ENCODE data around the gene ANKS1B.
A peak's percentile ranks its signal among the peaks of the same experiment; 100 is the strongest.
"Not testable (repeated sequence)": the region's sequence is repeated elsewhere in the genome, so short reads cannot be mapped to it uniquely, and the experiment has no call there.

ANKS1B gene

DNA sequence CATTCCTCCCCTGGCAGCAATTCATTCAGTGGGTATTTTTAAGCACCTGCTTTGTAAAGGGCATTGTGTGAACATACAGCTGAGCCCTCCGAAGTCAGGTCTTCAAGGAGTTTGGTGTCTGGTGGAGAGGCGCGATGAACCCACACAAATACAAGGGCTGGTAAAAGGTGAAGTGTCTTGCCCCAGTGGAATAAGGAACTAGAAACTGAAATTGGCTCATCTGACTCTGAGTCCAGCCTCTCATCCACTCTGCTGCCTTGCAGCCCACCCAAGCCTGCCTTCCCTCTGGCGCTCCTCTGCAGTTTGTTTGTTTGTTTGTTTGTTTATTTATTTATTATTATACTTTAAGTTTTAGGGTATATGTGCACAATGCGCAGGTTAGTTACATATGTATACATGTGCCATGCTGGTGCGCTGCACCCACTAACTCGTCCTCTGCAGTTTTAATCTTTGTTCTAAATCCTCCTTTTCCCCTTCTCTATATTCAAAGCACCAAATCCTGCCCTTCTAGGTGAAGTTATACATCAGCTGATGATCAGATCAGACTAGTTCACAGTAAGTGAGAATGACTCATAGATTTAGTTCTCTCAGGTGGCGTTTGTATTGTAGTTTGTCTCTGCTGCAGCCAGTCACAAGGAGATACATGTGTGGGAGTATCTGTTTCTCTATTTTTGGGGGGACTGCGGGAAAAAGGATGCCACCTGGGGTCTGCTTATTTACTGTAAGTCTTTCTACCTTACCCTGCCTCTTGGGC lies 945.2 kb downstream of the ANKS1B start:
- DNase-seq: no peak

DNA sequence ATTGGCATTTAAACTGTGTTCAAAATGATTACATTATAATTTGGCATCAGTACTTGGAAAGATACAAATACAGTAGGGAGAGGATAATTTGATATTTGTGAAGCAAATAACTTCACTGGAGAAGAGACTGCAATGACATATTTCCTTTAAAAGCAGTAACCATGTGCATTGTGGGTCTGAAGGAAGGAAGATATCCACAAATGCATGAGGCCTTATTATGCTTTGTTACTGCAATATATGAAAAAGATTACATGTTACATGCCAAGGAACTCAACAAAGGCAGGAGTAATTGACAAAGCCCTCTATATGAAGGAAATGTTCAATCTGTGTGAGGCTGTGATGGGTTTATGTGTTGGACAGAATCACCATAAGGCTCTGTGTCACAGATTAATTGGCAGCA lies 948.2 kb downstream of the ANKS1B start:
- DNase-seq: no peak

DNA sequence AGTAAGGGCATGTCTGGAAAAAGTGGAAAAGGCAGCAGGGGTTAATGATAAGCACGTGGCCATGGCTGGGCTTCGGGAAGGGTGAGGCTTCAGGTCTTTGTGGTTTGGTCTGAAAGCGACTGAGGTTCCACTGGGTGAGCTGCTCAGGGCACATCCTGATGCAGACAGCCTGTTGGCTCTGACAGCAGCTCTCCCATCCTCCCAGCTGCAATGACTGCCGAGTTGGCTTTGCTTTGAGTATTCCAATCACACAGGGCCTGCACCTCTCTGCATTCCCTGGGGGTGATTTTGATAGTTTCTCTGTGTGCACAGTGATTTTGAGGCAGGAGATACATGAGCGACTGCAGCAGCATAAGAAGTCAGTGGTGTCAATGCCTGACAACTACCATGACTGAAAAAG lies 948.9 kb downstream of the ANKS1B start:
- DNase-seq: no peak

DNA sequence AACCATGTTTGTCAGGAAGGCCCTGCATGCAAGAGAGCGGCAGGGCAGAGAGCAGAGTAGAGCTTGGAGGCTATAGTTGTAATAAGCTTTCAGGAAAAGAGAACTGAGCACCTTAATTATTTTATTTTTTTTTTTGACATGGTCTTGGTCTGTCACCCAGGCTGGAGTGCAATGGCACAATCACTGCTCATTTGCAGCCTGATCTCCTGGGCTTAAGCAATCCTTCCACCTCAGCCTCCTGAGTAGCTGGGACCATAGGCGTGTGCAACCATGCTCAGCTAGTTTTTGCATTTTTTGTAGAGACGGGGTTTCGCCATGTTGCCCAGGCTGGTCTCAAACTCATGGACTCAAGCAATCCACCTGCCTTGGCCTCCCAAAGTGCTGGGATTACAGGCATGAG lies 950.5 kb downstream of the ANKS1B start:
- not testable (repeated sequence) for DNase-seq

DNA sequence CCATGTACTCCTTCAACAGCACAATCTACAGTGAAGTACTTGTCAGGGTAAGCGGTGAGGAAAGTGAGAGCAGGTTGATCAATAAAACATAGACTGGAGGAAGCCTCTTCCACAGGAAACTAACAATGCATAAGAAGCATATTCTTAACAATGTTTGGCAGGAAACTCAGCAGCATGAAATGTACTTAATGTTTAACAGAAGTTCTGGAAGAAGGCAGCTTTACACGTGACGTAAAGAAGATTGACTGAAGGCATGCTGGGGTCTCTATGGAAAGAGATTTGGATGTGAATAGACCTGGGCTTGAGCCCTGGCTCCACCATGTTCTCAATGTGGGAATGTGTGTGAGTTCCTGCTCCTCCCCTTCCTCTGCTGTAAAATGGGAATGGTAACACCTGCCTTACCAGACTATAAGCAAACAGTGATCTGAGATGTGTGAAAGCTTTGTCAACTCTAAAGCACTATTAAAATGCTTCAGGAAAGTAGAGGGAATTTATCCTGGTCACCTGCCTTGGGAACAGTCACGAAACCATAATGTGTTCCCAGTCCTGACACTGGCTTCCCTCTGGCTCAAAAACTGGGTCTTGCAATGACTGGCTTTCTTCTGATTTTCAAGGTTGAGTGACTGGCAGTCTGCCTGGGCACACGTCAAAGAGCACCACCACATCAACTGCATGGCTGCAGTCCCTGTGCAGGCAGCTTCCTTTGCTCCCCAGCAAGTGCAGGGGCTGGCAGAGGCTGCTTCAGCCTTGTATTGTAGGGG lies 955.0 kb downstream of the ANKS1B start:
- DNase-seq: no peak

DNA sequence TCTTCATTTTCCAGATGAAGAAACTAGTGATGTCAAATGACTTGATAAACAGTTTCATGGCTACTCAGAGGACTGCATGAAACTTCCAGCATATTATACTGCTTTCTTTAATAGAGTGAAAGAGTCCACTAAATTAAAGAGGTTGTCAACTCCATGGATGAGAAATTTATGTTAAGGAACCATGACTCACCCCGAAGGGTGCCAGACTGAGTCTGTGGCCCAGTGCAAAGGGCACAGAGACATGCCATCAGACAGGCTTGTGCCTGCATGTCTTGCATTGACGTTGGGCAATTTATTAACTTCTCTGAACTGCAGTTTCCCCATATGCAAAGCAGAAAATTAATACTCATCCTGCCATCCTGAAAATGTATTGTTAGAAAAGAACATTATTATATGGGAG lies 957.3 kb downstream of the ANKS1B start:
- DNase-seq: no peak

DNA sequence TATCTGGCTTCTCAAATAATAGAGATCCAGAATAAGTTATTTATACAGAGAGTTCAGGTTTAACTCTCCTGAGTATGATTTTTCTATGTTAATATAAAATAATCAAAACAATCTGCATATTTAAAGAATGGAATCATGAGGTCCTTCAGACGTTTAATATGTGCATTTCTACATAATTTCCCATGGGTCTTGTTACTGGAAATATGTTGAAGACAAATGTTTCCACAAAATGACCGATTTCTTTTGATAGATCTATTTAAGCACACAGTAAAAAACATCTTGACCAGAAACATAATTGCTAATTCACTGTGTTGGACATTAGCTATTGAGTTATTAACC lies 957.7 kb downstream of the ANKS1B start:
- DNase-seq: no peak

DNA sequence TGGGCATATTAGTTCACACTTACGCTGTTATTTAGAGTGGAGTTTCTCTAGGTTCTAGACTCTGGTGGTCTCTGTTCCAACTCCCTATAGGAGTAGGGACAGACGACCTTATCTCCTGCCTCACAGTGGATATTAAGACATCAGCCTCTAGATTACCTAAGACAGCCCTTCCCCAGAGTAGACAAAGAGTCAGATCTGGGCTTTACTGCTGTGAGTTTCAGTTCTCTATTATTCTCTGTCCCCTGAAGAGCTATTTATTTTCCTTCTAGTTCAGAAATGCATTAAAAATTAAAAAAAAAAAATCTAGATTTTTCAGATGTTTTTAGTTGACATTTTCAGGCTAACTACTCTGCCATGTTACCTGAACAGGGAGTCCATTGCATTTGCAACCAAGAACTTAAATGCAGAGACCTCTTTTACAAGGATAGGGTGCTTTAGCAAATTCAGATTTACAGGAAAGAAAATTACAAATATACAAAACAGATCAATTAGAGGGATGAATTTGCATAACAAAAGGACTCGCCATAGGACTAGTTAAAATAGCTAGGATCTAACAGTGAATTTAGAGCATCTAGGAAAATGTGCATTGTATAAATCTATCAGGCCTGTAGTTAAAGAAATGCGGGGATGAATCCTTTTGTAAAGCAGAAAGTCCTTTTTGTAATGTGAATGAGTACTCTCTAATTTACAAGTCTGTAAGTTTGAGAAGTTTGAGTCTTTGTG lies 958.2 kb downstream of the ANKS1B start:
- DNase-seq: no peak

DNA sequence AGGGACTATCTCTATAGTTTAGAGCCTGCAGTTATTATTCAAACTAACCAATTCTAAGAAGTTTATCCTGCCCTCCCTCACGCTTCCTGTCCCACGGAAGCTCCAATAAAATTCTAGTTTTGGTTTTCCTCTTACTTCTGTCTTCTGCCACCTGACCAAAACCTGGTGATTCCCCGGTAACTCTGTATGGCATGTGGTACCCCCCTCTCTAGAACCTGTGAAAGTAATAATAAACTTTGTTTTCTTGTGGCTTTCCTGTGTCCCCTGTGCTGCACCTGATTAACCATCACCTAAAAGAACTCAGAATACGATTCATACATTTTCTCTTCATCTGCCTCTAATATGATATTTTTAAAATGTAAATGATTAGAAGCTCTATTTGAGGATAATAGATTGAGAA lies 959.9 kb downstream of the ANKS1B start:
- DNase-seq: no peak

DNA sequence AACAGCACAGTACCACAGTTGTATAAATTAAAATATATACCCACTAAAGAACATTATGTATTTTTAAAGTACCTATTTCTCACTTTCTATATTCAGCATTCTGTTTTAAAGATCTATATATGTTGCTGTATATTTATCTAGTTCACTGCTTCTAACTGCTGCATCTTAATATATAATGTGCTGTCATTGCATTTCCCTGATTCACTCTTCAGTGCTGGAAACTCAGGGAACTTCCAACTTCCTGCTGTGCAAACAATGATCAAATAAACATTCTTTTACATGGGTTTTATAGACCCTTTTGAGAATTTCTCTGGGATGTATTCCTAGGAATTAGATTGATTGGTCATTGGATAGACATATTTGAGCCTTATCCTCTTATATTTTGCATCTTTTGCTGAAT lies 960.5 kb downstream of the ANKS1B start:
- no peak for DNase-seq

DNA sequence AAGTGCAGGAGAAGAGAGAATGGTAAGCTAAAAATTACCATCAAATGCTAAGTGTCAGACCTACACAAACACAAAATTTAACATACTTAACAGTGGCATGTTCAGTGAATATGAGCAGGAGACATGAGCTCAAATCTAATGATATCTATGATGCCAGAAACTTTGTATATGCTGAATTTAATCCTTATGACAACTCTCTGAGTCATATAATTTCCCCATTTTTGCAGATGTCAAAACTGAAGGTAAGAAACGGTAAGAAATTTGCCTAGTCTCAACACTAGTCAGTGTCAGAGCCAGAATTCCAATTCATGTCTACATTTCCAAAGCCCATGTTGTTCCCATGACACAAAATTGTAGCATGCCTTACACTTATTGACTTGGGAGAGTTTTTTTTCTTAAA lies 963.9 kb downstream of the ANKS1B start:
- no peak for DNase-seq

DNA sequence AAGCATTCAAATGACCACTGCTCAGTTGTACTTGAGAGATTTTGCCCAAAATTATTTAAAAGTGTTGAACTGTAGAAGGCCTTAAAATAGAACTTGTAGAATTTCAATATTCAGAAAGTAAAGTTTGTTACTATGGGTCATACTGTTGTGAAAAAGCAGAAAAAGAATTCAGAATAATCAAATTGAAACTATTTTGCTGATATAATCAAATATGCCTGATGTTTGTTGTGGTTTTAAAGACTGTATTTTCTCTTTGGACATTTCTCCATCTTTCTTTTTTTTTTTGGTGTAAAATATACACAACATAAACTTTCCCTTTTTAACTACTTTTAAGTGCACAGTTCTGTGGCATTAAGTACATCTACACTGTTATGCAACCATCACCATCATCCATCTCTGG lies 964.9 kb downstream of the ANKS1B start:
- DNase-seq: no peak

DNA sequence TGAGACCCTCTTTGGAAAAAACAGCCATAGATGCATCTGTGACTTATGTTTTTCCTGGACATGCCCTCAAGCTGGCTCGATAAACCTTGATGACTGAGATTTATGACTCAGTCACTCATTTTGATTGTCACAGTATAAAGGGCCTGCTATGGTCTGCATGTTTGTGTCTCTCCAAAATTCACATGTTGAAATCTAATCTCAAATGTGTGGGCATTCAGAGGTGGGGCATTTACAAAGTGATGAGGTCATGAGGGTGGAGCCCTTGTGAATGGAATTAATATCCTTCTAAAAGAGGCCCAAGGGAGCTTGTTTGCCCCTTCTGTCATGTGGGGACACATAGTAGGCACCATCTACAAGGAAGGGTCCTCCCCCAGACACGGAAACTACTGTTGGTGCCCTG lies 966.8 kb downstream of the ANKS1B start:
- DNase-seq: no peak

DNA sequence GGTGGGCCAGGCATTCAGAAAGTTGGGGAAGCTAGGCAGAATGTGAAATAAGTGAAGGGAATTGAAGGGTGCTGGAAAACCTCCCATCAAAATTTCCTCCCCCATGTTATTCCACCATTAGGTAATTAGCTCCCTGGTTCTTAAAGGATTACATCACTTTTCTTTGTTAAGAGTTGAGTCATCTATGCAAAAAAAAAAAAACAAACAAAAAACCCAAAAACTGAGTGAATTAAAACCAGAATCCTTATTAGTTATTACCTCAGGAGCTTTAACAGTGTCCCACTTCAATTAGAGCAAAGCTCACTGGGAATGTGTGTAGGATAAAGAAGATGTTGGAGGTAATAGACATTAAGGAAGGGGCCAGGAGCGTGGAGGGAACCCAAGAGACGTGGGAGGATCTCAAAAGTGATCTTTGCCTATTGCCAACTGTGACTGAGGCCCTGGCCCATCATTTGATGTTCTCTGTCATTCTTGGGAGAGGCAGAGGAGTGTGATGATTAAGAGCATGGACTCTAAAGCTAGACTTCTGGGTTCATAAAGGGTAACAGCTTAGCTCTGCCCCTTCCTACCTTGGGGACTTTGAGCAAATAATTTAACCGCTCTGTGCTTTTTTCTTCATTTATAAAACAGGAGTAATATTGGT lies 975.0 kb downstream of the ANKS1B start:
- no peak for DNase-seq

DNA sequence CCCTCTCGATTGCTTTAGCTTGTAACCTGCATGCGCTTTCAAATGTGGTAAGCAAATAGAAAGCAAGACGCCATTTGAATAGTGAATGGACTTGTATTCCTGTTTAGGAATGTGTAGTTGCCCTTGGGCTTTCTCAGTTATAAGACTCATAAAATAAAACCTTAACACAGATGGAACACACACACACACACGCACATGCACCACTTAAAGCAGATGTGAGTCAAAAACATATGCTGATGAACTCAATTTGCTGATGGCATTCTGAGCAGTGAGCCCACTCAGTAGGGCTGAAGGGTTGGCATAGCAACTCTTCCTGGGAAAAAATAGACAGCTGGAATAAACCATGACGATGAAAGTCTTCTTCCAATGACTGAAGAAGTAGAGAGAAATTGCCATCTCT lies 979.1 kb downstream of the ANKS1B start:
- no peak for DNase-seq

DNA sequence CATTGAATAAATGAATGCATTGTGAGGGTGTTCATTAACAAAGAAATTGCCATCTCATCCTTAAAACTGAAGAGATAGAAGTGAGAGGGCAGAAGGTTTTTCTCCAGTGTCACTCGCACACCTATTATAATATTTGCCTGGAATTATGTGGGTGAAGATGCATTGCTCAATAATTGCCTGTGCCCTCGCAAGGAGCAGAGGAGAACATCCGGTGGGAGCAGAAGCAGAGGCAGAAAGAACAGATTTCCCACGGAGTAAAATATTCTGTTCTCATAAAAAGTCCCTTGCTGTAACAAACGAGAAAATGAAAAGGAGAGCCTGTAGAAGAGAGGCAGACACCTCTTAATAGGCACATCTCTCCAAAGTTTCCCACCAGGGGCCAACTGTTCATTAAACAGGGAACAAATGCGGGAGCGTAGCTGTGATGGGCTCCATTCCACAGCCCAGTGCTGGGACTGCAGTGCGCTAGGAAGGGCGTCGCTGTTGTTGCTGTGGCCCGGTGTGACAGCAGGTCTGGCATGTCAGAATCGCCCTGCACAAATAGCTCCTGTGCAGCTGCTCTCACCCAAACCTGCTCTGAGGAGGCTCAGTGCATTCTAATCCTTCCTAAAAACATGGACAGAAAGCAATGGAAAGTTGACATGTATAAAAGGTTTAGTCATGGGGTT lies 979.8 kb downstream of the ANKS1B start:
- no peak for DNase-seq

DNA sequence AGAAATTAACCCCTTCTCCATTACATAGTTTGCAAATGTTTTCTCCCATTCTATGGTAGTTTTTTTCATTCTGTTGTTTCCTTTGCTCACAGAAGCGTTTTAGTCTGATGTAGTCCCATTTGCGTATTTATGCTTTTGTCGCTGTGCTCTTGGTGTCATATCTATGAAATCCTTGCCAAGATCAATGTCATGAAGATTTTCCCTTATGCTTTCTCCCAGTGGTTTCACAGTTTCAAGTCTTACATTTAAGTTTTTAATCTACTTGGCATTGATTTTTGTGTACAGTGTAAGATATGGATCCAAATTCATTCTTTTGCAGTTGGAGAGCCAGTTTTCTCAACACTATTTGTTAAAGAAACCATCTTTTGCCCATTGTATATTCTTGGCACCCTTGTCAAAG lies 982.0 kb downstream of the ANKS1B start:
- DNase-seq: no peak

DNA sequence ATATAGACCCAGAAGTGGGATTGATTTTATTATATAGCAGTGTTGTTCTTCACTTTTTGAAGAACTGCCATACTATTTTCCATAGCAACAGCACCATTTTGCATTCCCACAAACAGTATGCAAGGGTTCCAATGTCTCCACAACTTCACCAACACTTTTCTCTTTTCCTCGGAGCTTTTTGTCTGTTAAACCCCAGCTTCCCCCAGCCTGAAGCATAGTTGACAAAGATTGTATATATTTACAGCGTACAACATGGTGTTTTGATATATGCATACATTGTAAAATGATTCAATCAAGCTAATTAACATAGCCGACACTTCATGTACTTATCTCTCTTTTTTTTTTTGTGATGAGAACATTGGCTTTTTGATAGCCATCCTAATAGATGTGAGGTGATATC lies 982.6 kb downstream of the ANKS1B start:
- DNase-seq: no peak

DNA sequence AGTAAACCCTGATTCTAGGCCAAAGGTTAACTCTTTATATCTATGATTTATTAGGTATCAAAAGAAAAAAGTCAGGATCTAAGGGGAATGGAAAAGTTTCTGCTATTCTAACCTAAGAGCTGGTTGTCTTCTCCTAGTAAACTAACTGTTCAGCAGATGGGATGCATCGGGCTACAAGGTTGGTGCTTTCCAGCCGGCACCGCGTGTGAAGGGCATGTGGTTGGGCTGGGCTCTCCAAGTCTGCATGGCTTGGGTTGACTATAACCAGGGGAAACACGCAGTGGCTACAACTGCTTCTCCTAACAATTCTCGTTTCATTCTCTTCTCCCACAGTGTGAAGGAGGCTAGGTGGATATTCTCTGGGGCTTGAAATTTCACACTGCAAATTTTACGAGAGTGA lies 985.2 kb downstream of the ANKS1B start:
- DNase-seq: no peak

DNA sequence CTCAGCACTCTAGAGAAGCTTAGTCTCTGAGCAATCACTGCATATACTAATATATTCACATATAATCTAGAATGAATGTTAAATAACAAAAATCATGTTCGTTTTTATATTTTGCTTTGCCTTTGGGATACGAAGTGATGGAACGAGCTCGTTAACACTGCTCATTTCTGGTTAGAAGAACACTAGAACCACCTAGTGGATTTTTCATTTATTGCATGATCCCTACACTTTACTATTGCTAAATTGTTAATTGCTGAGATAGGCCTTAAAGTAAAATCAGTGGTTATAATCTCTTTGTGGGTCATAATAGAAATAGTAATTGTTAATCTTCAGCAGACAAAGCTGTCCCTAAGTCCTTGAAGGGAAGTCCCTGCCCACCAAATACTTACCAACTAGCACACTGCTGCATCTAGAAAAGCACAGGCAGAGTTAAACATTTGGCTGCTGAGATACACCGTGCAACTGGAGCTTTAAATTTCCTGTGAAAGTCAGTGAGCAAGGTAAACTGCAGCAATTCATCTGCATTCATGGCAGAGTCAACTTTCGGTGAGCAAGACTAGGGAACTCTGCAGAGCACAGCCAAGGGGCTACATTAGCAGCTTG lies 985.9 kb downstream of the ANKS1B start:
- peak; percentile 74 for DNase-seq

DNA sequence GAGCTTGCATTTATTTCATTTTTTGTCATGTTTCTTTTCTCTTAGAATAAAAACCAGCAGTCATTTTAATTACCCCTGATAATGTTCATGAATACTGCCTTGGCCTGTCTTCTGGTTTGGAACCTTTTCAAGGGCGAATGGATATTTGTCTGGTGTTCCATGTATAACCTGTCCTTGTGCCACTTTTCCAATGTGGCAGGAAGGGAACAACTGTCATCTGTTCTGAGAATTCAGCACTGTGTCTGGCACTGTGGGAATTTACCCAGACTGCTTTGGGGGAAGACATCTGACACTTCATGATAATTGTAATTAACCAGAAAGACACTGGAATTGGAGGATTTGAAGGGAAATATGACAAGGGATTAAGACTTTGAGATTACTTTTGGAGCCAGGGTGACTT lies 986.8 kb downstream of the ANKS1B start:
- DNase-seq: no peak

DNA sequence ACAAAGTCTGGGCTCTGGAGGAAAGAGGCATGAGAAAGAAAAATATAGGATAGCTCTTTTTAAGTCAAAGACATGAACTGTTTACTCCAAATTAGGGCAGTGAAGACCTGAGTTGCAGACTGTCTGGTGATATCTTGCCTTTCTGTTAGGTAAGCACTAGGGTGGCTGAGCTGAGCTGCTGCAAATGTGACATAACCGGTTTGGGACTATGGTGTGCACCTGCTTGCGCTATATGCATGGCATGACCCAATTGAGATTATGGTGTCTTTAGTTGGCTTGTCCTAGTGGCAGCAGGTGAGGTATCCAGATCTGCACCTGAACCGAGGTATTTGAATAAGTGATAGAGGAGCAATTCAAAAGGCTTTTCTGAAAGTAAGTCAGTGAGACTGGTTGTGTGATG lies 994.1 kb downstream of the ANKS1B start:
- DNase-seq: no peak

DNA sequence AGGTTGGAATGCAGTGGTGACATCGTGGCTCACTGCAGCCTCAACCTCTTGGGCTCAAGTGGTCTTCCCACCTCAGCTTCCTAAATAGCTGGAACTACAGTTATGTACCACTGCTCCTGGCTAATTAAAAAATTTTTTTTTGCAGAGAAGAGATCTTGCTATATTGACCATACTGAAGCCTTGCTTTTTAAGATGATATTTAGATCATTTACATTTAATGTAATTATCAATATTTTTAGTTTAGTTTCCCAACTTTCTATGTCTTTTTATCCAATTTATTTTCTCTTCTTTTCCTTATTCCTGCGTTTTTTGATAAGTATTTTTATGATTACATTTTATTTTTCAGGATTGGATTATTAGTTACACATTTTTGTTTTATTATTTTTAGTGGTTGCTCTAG lies 999.6 kb downstream of the ANKS1B start:
- no peak for DNase-seq

Measured in OCI-M1 (cell line).